Activated CD8-positive, alpha-beta T cell treated with anti-CD3 and anti-CD28 coated beads for 36 hours (primary cell): ENCODE data around the gene TPM4. TPM values are rescaled to one million over a fixed set of nuclear protein-coding genes. Genes with fewer than 3 reads are reported as not detected.

Experiments used
- ATAC-seq: fragments of 200-7000 bp; cut with Tn5 transposase; one replicate; pipeline ENCODE4 v1.10.0; 2021; ENCODE audit warnings: mild to moderate bottlenecking, moderate library complexity
- CTCF ChIA-PET: fragments of 350-600 bp; sonication (Branson Sonifier 250); formaldehyde crosslinking; loops from one replicate; lab custom pipeline; 2021; ENCODE audit warnings: antibody characterized with exemption; lab: Charles Lee
- POLR2A ChIA-PET: fragments of 350-600 bp; sonication (Branson Sonifier 250); formaldehyde crosslinking; loops from one replicate; lab custom pipeline; 2021; ENCODE audit warnings: antibody characterized with exemption; lab: Charles Lee
- DNase-seq: peaks from one replicate; pipeline ENCODE4 v3.0.0-alpha.2; 2020
- H3K27ac Mint-ChIP-seq: one replicate; pipeline ENCODE4 v1.8.0; 2021; ENCODE audit warnings: mild to moderate bottlenecking, mixed read lengths
- H3K27me3 Mint-ChIP-seq: one replicate; pipeline ENCODE4 v1.8.0; 2021; ENCODE audit warnings: mixed read lengths
- H3K36me3 Mint-ChIP-seq: one replicate; pipeline ENCODE4 v1.8.0; 2021; ENCODE audit warnings: low read depth, mixed read lengths
- H3K4me1 Mint-ChIP-seq: one replicate; pipeline ENCODE4 v1.8.0; 2021; ENCODE audit warnings: low read depth, mixed read lengths
- H3K4me3 Mint-ChIP-seq: one replicate; pipeline ENCODE4 v1.8.0; 2021; ENCODE audit warnings: mild to moderate bottlenecking, moderate library complexity, mixed read lengths
- H3K9me3 Mint-ChIP-seq: one replicate; pipeline ENCODE4 v1.8.0; 2021; ENCODE audit warnings: mixed read lengths
- intact Hi-C: fragments of 100-400 bp; cut with micrococcal nuclease; formaldehyde crosslinking; loops from one replicate; pipeline ENCODE4 v1.10.0; 2022
- total RNA-seq, 2 experiments: library from RNA; stranded (reverse); gene quantifications; one replicate each; pipeline ENCODE4 v1.2.3, GENCODE V29; 2021
- TF ChIP-seq, protein P1 (sequence below): fragments of 200-600 bp; IDR thresholded peaks from one replicate; pipeline ENCODE4 v1.8.0; 2022; ENCODE audit warnings: antibody characterized with exemption, mild to moderate bottlenecking

Gene TPM4
- total RNA-seq, 2 experiments from 2014 or later: 230 to 232 TPM

- intact Hi-C loops: no loop called here
- peaks cover 20% of the 10 kb centered on the region for H3K36me3 Mint-ChIP-seq
- peak overlapping the region; percentile 39 for H3K27ac Mint-ChIP-seq
These were observed 28.4 kb downstream of the TPM4 start for GRCh38 chr19:16104722-16105121.

DNA sequence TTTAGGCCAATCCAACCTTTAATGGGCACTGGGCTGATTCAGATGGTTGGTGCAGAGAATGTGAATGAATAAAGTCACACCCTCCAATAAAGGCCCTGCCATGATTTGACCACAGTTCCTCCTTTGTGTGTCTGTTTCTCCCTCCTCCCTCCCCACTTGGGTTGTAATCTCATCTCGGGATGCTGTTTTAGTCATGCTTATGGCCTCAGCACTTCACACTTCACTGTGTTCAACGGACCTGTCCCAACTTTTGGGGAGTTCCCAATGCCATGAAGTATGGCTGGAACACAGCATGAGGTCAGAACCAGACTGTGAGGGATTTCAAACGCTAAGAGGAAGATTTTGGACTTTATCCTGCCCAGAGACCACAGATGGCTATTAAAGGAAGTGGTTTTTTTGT, 29.8 kb downstream of the TPM4 start:
- H3K9me3 Mint-ChIP-seq: no peaks in the 10 kb centered on the region
- intact Hi-C loops: no loop called here
- ChIA-PET CTCF (interaction anchor here (0.8 to 5.4 kb wide), 5 partner anchors 19 to 73 kb away, joined by 3 to 20 read pairs (median 3); no protein-coding TSS in a partner anchor), POLR2A (no interaction called here)
- DNase-seq (no peak), ATAC-seq (no peak)
- no peak overlapping the region for H3K4me3 Mint-ChIP-seq
- peaks cover 16% of the 10 kb centered on the region for H3K36me3 Mint-ChIP-seq
- no peaks in the 10 kb centered on the region for H3K27me3 Mint-ChIP-seq
- TF ChIP-seq, protein P1, sequence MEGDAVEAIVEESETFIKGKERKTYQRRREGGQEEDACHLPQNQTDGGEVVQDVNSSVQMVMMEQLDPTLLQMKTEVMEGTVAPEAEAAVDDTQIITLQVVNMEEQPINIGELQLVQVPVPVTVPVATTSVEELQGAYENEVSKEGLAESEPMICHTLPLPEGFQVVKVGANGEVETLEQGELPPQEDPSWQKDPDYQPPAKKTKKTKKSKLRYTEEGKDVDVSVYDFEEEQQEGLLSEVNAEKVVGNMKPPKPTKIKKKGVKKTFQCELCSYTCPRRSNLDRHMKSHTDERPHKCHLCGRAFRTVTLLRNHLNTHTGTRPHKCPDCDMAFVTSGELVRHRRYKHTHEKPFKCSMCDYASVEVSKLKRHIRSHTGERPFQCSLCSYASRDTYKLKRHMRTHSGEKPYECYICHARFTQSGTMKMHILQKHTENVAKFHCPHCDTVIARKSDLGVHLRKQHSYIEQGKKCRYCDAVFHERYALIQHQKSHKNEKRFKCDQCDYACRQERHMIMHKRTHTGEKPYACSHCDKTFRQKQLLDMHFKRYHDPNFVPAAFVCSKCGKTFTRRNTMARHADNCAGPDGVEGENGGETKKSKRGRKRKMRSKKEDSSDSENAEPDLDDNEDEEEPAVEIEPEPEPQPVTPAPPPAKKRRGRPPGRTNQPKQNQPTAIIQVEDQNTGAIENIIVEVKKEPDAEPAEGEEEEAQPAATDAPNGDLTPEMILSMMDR: no peak
- H3K27ac Mint-ChIP-seq: peak overlapping the region; percentile 56
- peaks cover 3% of the 10 kb centered on the region for H3K4me1 Mint-ChIP-seq

More at GRCh38 chr19:16104722-16105121, 28.4 kb downstream of the TPM4 start:
- DNase-seq (no peak), ATAC-seq (no peak)
- POLR2A ChIA-PET: interaction anchor here (0.6 to 1.6 kb wide), 2 partner anchors 10 to 27 kb away, joined by 3 read pairs; no protein-coding TSS in a partner anchor
- Mint-ChIP-seq H3K9me3 (no peaks in the 10 kb centered on the region), H3K4me1 (no peaks in the 10 kb centered on the region), H3K27me3 (no peaks in the 10 kb centered on the region), H3K4me3 (no peak overlapping the region)
- TF ChIP-seq, protein P1: no peak
- CTCF ChIA-PET: interaction anchor here (0.7 to 5.4 kb wide), 2 partner anchors 16 to 63 kb away, joined by 3 to 20 read pairs; no protein-coding TSS in a partner anchor

DNA sequence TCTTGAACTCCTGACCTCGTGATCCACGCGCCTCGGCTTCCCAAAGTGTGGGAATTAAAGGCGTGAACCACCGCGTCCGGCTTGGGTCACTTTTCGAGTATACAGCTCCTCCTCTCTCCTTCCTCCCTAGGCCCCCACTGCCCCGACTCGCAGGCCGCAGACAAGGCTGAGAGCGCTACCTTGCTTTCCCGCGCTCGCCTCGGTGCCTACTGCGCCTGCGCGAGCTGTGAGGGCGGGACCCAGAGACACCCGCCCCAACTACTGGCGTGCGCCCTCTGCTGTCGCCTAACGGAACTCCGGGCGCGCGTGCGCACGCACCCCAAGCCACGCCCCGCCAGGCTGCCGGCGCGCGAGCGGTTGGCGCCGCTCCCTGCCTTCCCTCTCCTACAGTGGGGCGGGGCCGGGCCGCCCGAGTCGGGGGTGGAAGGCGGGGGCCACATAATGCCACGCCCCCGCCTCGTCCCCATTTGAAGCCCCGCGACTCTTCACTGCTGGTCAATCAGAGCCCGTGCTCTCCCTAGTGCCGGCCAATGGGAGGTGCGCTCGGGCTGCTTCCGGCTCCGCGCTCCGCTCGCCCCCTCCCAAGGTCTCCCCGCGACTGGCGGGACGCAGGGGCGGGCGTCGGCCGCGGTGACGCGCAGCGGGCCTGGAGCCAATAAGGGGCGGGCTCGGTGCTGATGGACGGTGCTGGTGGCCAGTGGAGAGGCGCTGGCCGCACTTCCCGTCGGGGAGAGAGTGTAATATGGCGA, 35.0 kb downstream of the TPM4 start, which contains the start of gene RAB8A:
Gene RAB8A (plus strand): TSS at position 730 of the 749 bp plus-strand sequence. CDS start 13 bp downstream, at position 743.
- POLR2A ChIA-PET: interaction anchor here (0.5 to 2.6 kb wide), 18 partner anchors 11 to 278 kb away, joined by 3 to 32 read pairs (median 4); partner anchors contain the start of genes HSH2D and TPM4
- H3K4me1 Mint-ChIP-seq: peaks cover 35% of the 10 kb centered on the region

GRCh38 chr19:16111909-16112752, 35.8 kb downstream of the TPM4 start:
- peak overlapping the region; percentile 95 for H3K4me3 Mint-ChIP-seq

More for the DNA sequence above, 35.0 kb downstream of the TPM4 start, which contains the start of gene RAB8A:
- peak; percentile 93 for ATAC-seq
- Mint-ChIP-seq H3K9me3 (no peaks in the 10 kb centered on the region), H3K27ac (peak within 1 kb of the TSS; percentile 98), H3K4me3 (peak within 1 kb of the TSS; percentile 95), H3K27me3 (no peaks in the 10 kb centered on the region), H3K36me3 (peaks cover 25% of the 10 kb centered on the region)
- CTCF ChIA-PET: interaction anchor here (0.6 to 3.8 kb wide), 23 partner anchors 11 to 275 kb away, joined by 3 to 31 read pairs (median 4); partner anchors contain the start of genes FAM32A and TPM4
- DNase-seq: peak; percentile 99
- TF ChIP-seq, protein P1: peak; percentile 92
- intact Hi-C loops: loop anchor here (5.0 kb wide), 1 partner anchor 34 kb away; the partner anchor contains the start of gene TPM4

More at GRCh38 chr19:16111909-16112752, 35.8 kb downstream of the TPM4 start:
- POLR2A ChIA-PET: interaction anchor here (0.6 to 2.6 kb wide), 11 partner anchors 21 to 454 kb away, joined by 3 to 32 read pairs (median 6); partner anchors contain the start of genes FAM32A, HSH2D and TPM4
- Mint-ChIP-seq H3K27ac (peak overlapping the region; percentile 98), H3K27me3 (no peaks in the 10 kb centered on the region), H3K36me3 (peaks cover 25% of the 10 kb centered on the region), H3K9me3 (no peaks in the 10 kb centered on the region), H3K4me1 (peaks cover 40% of the 10 kb centered on the region)
- TF ChIP-seq, protein P1: no peak
- CTCF ChIA-PET: interaction anchor here (0.9 to 3.8 kb wide), 11 partner anchors 17 to 73 kb away, joined by 3 to 31 read pairs (median 6); partner anchors contain the start of genes FAM32A and TPM4
- intact Hi-C loops: loop anchor here (5.0 kb wide), 1 partner anchor 35 kb away; the partner anchor contains the start of gene TPM4
- DNase-seq: peak; percentile 16
- no peak for ATAC-seq
